Gastroesophageal sphincter (tissue), 4 donors: ENCODE results near the gene TUBGCP3. TPM values are rescaled to one million over a fixed set of nuclear protein-coding genes. Genes with fewer than 3 reads are reported as not detected.

Source experiments
- ATAC-seq: fragments of 150-250 bp; one replicate; pipeline ENCODE4 v1.9.1; 2016; ENCODE audit warnings: mild to moderate bottlenecking, moderate library complexity
- H3K27ac ChIP-seq, 4 donors: fragments of 200-600 bp; sonication (generic) in 3 of 4; 1 replicate in 3 of 4; 2 replicates in 1 of 4; pipeline ENCODE4 v1.5.1; 2016 to 2019
- H3K27me3 ChIP-seq: fragments of 200-600 bp; sonication (generic); one replicate; pipeline ENCODE4 v1.5.1; 2019
- H3K36me3 ChIP-seq, 2 donors: fragments of 200-600 bp; sonication (generic); one replicate each; pipeline ENCODE4 v1.5.1; 2019; ENCODE audit warnings: control low read depth in 1 of 2
- H3K4me1 ChIP-seq, 3 donors: fragments of 200-600 bp; sonication (generic); 1 replicate in 2 of 3; 2 replicates in 1 of 3; pipeline ENCODE4 v1.5.1; 2016 to 2019; ENCODE audit warnings: control low read depth in 2 of 3
- H3K4me3 ChIP-seq, 2 donors: fragments of 200-600 bp; sonication (generic); one replicate each; pipeline ENCODE4 v1.5.1; 2019; ENCODE audit warnings: mild to moderate bottlenecking in 1 of 2, moderate library complexity in 1 of 2
- H3K9me3 ChIP-seq, 3 donors: fragments of 200-600 bp; sonication (generic); one replicate each; pipeline ENCODE4 v1.5.1; 2017 to 2019; ENCODE audit warnings: control low read depth in 2 of 3
- CTCF ChIP-seq, 4 experiments: fragments of 200-600 bp in 2 of 4; fragments of 450-650 bp in 2 of 4; sonication (generic) in 1 of 4; IDR thresholded peaks; one replicate each; pipeline ENCODE4 v1.5.1; 2017 to 2019; ENCODE audit warnings: antibody characterized with exemption in 4 of 4, mild to moderate bottlenecking in 2 of 4, moderate library complexity in 2 of 4
- EP300 ChIP-seq: sonication (generic); formaldehyde crosslinking; IDR thresholded peaks from one replicate; pipeline ENCODE4 v1.6.1; 2017; ENCODE audit warnings: antibody characterized with exemption, mild to moderate bottlenecking
- POLR2A ChIP-seq, 2 donors: fragments of 450-650 bp; IDR thresholded peaks; one replicate each; pipeline ENCODE4 v1.6.1; 2017; ENCODE audit warnings: antibody characterized with exemption in 2 of 2, mild to moderate bottlenecking in 2 of 2, moderate library complexity in 1 of 2
- POLR2AphosphoS5 ChIP-seq: sonication (generic); formaldehyde crosslinking; IDR thresholded peaks from one replicate; pipeline ENCODE4 v1.6.1; 2017; ENCODE audit warnings: antibody characterized with exemption
- WGBS, 2 donors: methylation state at CpG; one replicate each; pipeline ENCODE4 v1.1.5; 2018; ENCODE audit warnings: low coverage in 1 of 2; 5-methylcytosine and 5-hydroxymethylcytosine counted together
- total RNA-seq, 4 donors: library from RNA; depleted of rRNA; stranded (reverse); fragments of >200 nt; gene quantifications; one replicate each; pipeline ENCODE4 v1.1.0, GENCODE V29; 2016

Gene TUBGCP3
- total RNA-seq, 4 donors from 2014 or later = 25.6 to 37.8 (median 28.9) TPM

GRCh38 chr13:112453207-112453829 is 134.6 kb downstream of the TUBGCP3 start:
- no peaks in the 10 kb centered on the region for H3K36me3 ChIP-seq
- H3K27ac ChIP-seq = no peak overlapping the region
- no peak for TF ChIP-seq POLR2AphosphoS5
- peaks cover 59% of the 10 kb centered on the region for H3K27me3 ChIP-seq
- ATAC-seq = no peak
- no peaks in the 10 kb centered on the region for H3K4me1 ChIP-seq
- H3K9me3 ChIP-seq = peaks cover 0 to 14% (median 0%) of the 10 kb centered on the region in 3 donors
- no peak overlapping the region for H3K4me3 ChIP-seq
- 69 to 90% methylated on average over 2 to 4 of the region's 32 CpGs for WGBS, 2 donors

- Histone ChIP-seq H3K4me1 (no peaks in the 10 kb centered on the region), H3K4me3 (no peak overlapping the region), H3K36me3 (no peaks in the 10 kb centered on the region), H3K27ac (no peak overlapping the region), H3K9me3 (peaks cover 0 to 14% (median 0%) of the 10 kb centered on the region in 3 donors), H3K27me3 (peaks cover 64% of the 10 kb centered on the region)
- TF ChIP-seq POLR2A (IDR thresholded peaks at IDR 0.05) (no peak), EP300 (no peak), POLR2AphosphoS5 (no peak), CTCF (IDR thresholded peaks at IDR 0.05) (no peak)
- ATAC-seq = no peak
- no CpG with 5 or more reads among the region's 36 CpGs for WGBS, 2 donors
Observed at GRCh38 chr13:112452380-112453206, 135.4 kb downstream of the TUBGCP3 start.

GRCh38 chr13:112451512-112452379 is 136.2 kb downstream of the TUBGCP3 start:
- H3K4me1 ChIP-seq = no peaks in the 10 kb centered on the region
- no peak for ATAC-seq
- peaks cover 0 to 13% (median 0%) of the 10 kb centered on the region in 3 donors for H3K9me3 ChIP-seq
- no peaks in the 10 kb centered on the region for H3K36me3 ChIP-seq
- no peak overlapping the region for H3K4me3 ChIP-seq
- no peak overlapping the region for H3K27ac ChIP-seq
- TF ChIP-seq POLR2A (IDR thresholded peaks at IDR 0.05) = no peak
- no peak for TF ChIP-seq EP300
- TF ChIP-seq POLR2AphosphoS5 = no peak
- TF ChIP-seq CTCF (IDR thresholded peaks at IDR 0.05) = no peak
- peaks cover 69% of the 10 kb centered on the region for H3K27me3 ChIP-seq
- 88 to 100% methylated on average over 2 to 17 of the region's 43 CpGs for WGBS, 2 donors

GRCh38 chr13:112450904-112451240 is 137.1 kb downstream of the TUBGCP3 start:
- TF ChIP-seq POLR2AphosphoS5 = no peak
- no peak for ATAC-seq
- H3K9me3 ChIP-seq = peaks cover 0 to 4% (median 0%) of the 10 kb centered on the region in 3 donors
- no peaks in the 10 kb centered on the region for H3K36me3 ChIP-seq
- no peaks in the 10 kb centered on the region for H3K4me1 ChIP-seq
- H3K4me3 ChIP-seq = no peak overlapping the region
- 36 to 43% methylated on average over 5 to 8 of the region's 9 CpGs for WGBS, 2 donors
- peaks cover 71% of the 10 kb centered on the region for H3K27me3 ChIP-seq
- H3K27ac ChIP-seq = no peak overlapping the region

- TF ChIP-seq CTCF (IDR thresholded peaks at IDR 0.05) (no peak), POLR2A (IDR thresholded peaks at IDR 0.05) (no peak), POLR2AphosphoS5 (no peak), EP300 (no peak)
- no peaks in the 10 kb centered on the region for H3K9me3 ChIP-seq
- H3K36me3 ChIP-seq = no peaks in the 10 kb centered on the region
- no peaks in the 10 kb centered on the region for H3K4me1 ChIP-seq
- H3K4me3 ChIP-seq = no peak overlapping the region
- H3K27ac ChIP-seq = no peak overlapping the region
- ATAC-seq = no peak
- H3K27me3 ChIP-seq = peaks cover 72% of the 10 kb centered on the region
- 79 to 81% methylated on average over 7 to 18 of the region's 23 CpGs for WGBS, 2 donors
Observed at GRCh38 chr13:112450118-112450903, 137.6 kb downstream of the TUBGCP3 start.
